GM12878 (cell line): ENCODE results near the gene BLTP1. TPM values are rescaled to one million over a fixed set of nuclear protein-coding genes. Genes with fewer than 3 reads are reported as not detected.
A peak's percentile ranks its signal among the peaks of the same experiment; 100 is the strongest.

Source experiments
- ATAC-seq: fragments of 200-7000 bp; cut with Tn5 transposase; 3 replicates; pipeline ENCODE4 v1.9.1; 2020; ENCODE audit warnings: mild to moderate bottlenecking, moderate library complexity
- BruUV-seq: library from RNA; stranded (reverse); fragments of 400-500 nt; replicated peaks from 2 replicates; lab custom pipeline; 2021; lab: Mats Ljungman, UMichigan
- CTCF ChIA-PET: fragments of 300-600 bp; sonication (Branson Sonifier 250); formaldehyde crosslinking; extraction: SDS; loops from one replicate; lab custom pipeline; 2021; ENCODE audit warnings: inconsistent platforms; lab: Yijun Ruan, JAX
- POLR2A ChIA-PET: fragments of 350-600 bp; formaldehyde crosslinking; extraction: SDS; loops from one replicate; lab custom pipeline; 2021; ENCODE audit warnings: inconsistent platforms; lab: Charles Lee
- RAD21 ChIA-PET: fragments of 300-600 bp; sonication (Branson Sonifier 250); formaldehyde crosslinking; loops from one replicate; lab custom pipeline; 2023; ENCODE audit warnings: antibody characterized with exemption; ENCODE audit not compliant: unreplicated experiment; lab: Charles Lee
- SMC1A ChIA-PET: fragments of 300-600 bp; sonication (Branson Sonifier 250); formaldehyde crosslinking; loops from one replicate; lab custom pipeline; 2023; ENCODE audit not compliant: unreplicated experiment, uncharacterized antibody; lab: Charles Lee
- DNase-seq: peaks from one replicate; pipeline ENCODE4 v3.0.0-alpha.2; 2011; ENCODE audit warnings: low read depth, low spot score
- FAIRE-seq: peaks from 3 replicates; lab custom pipeline; 2011; peaks lifted over from hg19 to GRCh38; lab: Jason Lieb, UNC
- H2AFZ ChIP-seq: 2 replicates; pipeline ENCODE4 v1.6.0; 2011; ENCODE audit warnings: low read depth, low read length, control low read depth; ENCODE audit not compliant: control insufficient read depth
- H3K27ac ChIP-seq: 2 replicates; pipeline ENCODE4 v1.5.1; 2011; ENCODE audit warnings: control low read depth; ENCODE audit not compliant: control insufficient read depth, insufficient read depth
- H3K27me3 ChIP-seq, 2 experiments: replicated peaks in 1 of 2; 2 replicates each; pipeline versions ENCODE4 v1.6.0 to v1.6.1; 2011; ENCODE audit warnings: low read length in 1 of 2; ENCODE audit not compliant: control insufficient read depth in 2 of 2, insufficient read depth in 2 of 2
- H3K36me3 ChIP-seq, 2 experiments: 2 replicates each; pipeline ENCODE4 v1.5.1; 2011; ENCODE audit warnings: low read length in 1 of 2; ENCODE audit not compliant: control insufficient read depth in 2 of 2, insufficient read depth in 2 of 2
- H3K4me1 ChIP-seq: 2 replicates; pipeline ENCODE4 v1.6.1; 2011; ENCODE audit warnings: mild to moderate bottlenecking, low read length, moderate library complexity, mixed read lengths; ENCODE audit not compliant: control insufficient read depth, insufficient read depth
- H3K4me2 ChIP-seq: 2 replicates; pipeline ENCODE4 v1.6.0; 2011; ENCODE audit warnings: control low read depth; ENCODE audit not compliant: control insufficient read depth, insufficient read depth
- H3K4me3 ChIP-seq: fragments of 200-600 bp; sonication (generic); 2 replicates; pipeline ENCODE4 v1.5.1; 2016
- H3K79me2 ChIP-seq: 2 replicates; pipeline ENCODE4 v1.6.0; 2011; ENCODE audit warnings: low read length; ENCODE audit not compliant: control insufficient read depth, insufficient read depth
- H3K9ac ChIP-seq: 2 replicates; pipeline ENCODE4 v1.8.0; 2011; ENCODE audit warnings: low read length, control low read depth, mixed read lengths; ENCODE audit not compliant: control insufficient read depth, insufficient read depth
- H3K9me3 ChIP-seq: replicated peaks from 3 replicates; pipeline ENCODE4 v1.5.1; 2011; ENCODE audit warnings: mild to moderate bottlenecking, low read length; ENCODE audit not compliant: control insufficient read depth, insufficient read depth
- H4K20me1 ChIP-seq: 2 replicates; pipeline ENCODE4 v1.6.0; 2011; ENCODE audit not compliant: control insufficient read depth, insufficient read depth
- BCL3 ChIP-seq: IDR thresholded peaks from 2 replicates; pipeline ENCODE4 v1.6.1; 2011; ENCODE audit warnings: borderline replicate concordance, low read depth, mild to moderate bottlenecking, moderate library complexity, low read length; ENCODE audit not compliant: insufficient read depth, poor library complexity, severe bottlenecking
- CBFB ChIP-seq: IDR thresholded peaks from 2 replicates; pipeline ENCODE4 v1.6.1; 2016; ENCODE audit warnings: antibody characterized with exemption, low read depth
- EZH2 ChIP-seq: IDR thresholded peaks from 2 replicates; pipeline ENCODE4 v1.6.1; 2012; ENCODE audit warnings: low read depth, mild to moderate bottlenecking, control low read depth, inconsistent platforms, low read length, borderline replicate concordance; ENCODE audit not compliant: control insufficient read depth
- HDAC2 ChIP-seq: fragments of 200-600 bp; sonication (generic); IDR thresholded peaks from 2 replicates; pipeline ENCODE4 v1.6.1; 2017
- IRF4 ChIP-seq: IDR thresholded peaks from 2 replicates; pipeline ENCODE4 v1.6.1; 2011; ENCODE audit warnings: low read depth, low read length
- KAT2A ChIP-seq: conservative IDR thresholded peaks from 2 replicates; pipeline ENCODE4 v1.6.1; 2011; ENCODE audit warnings: low read depth, low read length; ENCODE audit not compliant: control insufficient read depth
- KLF5 ChIP-seq: fragments of 450-650 bp; IDR thresholded peaks from 2 replicates; pipeline ENCODE4 v1.6.1; 2014; ENCODE audit warnings: mild to moderate bottlenecking; ENCODE audit not compliant: partially characterized antibody
- MTA2 ChIP-seq: fragments of 450-650 bp; IDR thresholded peaks from 2 replicates; pipeline ENCODE4 v1.6.1; 2016; ENCODE audit warnings: low read depth, mild to moderate bottlenecking, moderate library complexity
- MTA3 ChIP-seq: IDR thresholded peaks from 2 replicates; pipeline ENCODE4 v1.6.1; 2012; ENCODE audit warnings: low read length, inconsistent platforms, borderline replicate concordance
- MYB ChIP-seq: fragments of 150-350 bp; IDR thresholded peaks from 2 replicates; pipeline ENCODE4 v1.6.1; 2014; ENCODE audit warnings: mild to moderate bottlenecking, low read depth, low read length, borderline replicate concordance
- NFYB ChIP-seq: IDR thresholded peaks from 2 replicates; pipeline ENCODE4 v1.6.1; 2011; ENCODE audit warnings: low read depth, mild to moderate bottlenecking, low read length, improper control_type of control experiment, moderate library complexity; ENCODE audit not compliant: insufficient read depth
- NKRF ChIP-seq: fragments of 450-650 bp; conservative IDR thresholded peaks from 2 replicates; pipeline ENCODE4 v1.6.1; 2017; ENCODE audit warnings: mild to moderate bottlenecking, moderate library complexity
- PAX5 ChIP-seq: IDR thresholded peaks from 2 replicates; pipeline ENCODE4 v1.6.1; 2011; ENCODE audit warnings: low read depth, low read length, borderline replicate concordance
- RCOR1 ChIP-seq: conservative IDR thresholded peaks from 2 replicates; pipeline ENCODE4 v1.6.1; 2012; ENCODE audit warnings: low read depth, low read length, improper control_type of control experiment
- SMAD5 ChIP-seq: IDR thresholded peaks from 2 replicates; pipeline ENCODE4 v1.6.1; 2016; ENCODE audit warnings: antibody characterized with exemption, low read depth
- SPI1 ChIP-seq: IDR thresholded peaks from 2 replicates; pipeline ENCODE4 v1.6.1; 2011; ENCODE audit warnings: low read depth, mild to moderate bottlenecking, low read length, moderate library complexity, borderline replicate concordance; ENCODE audit not compliant: insufficient read depth
- TCF7 ChIP-seq: IDR thresholded peaks from 2 replicates; pipeline ENCODE4 v1.6.1; 2014; ENCODE audit warnings: antibody characterized with exemption, borderline replicate concordance
- ZBTB11 ChIP-seq: fragments of 450-650 bp; formaldehyde crosslinking; IDR thresholded peaks from 2 replicates; pipeline ENCODE4 v1.5.0; 2022; ENCODE audit warnings: mild to moderate bottlenecking, missing genetic modification characterization
- ZNF622 ChIP-seq: fragments of 450-650 bp; IDR thresholded peaks from 2 replicates; pipeline ENCODE4 v1.6.1; 2017; ENCODE audit warnings: mild to moderate bottlenecking, inconsistent platforms
- WGBS: methylation state at CpG from one replicate; pipeline ENCODE4 v1.1.6; 2016; ENCODE audit warnings: low lambda C conversion rate; ENCODE audit not compliant: insufficient replicate concordance, insufficient coverage; ENCODE audit errors: missing lambda C conversion rate; 5-methylcytosine and 5-hydroxymethylcytosine counted together
- in situ Hi-C: fragments of 300-500 bp; cut with MboI; formaldehyde crosslinking; loops from 9 replicates; pipeline ENCODE4 v1.14.3; 2018; ENCODE audit warnings: mixed read lengths
- intact Hi-C: fragments of 100-400 bp; cut with micrococcal nuclease; formaldehyde crosslinking; loops from one replicate; pipeline ENCODE4 v1.14.2; 2022; ENCODE audit not compliant: unreplicated experiment
- polyA plus RNA-seq, 11 experiments: library from polyadenylated mRNA; depleted of rRNA in 4 of 11; unstranded in 6 of 11; stranded (reverse) in 5 of 11; fragments of >200 nt; fragmentation: Nextera tagmentation in 4 of 11; fragmentation: Illumina TruSeq in 1 of 11; extraction: Ambion mirVana in 4 of 11; extraction: Trizol in 1 of 11; gene quantifications; 1 replicate in 1 of 11; 2 replicates in 10 of 11; pipeline versions ENCODE4 v1.2.1 to v1.2.3, GENCODE V29; 2011 to 2016; ENCODE audit warnings: inconsistent platforms in 2 of 11, missing spikeins in 2 of 11, low read depth in 1 of 11
- total RNA-seq, 4 experiments: library from RNA; depleted of rRNA in 3 of 4; stranded (reverse); fragments of >200 nt in 3 of 4; fragmentation: Illumina TruSeq in 1 of 4; extraction: Trizol in 1 of 4; gene quantifications; 2 replicates each; pipeline versions ENCODE4 v1.2.1 to v1.2.3, GENCODE V29; 2013 to 2021

Gene BLTP1
- total and polyA plus RNA-seq, 10 of the 15 experiments (the other 5 are each of a cell fraction or from before 2014, with no cell fraction given) = 3.4 to 38.1 (median 16.3) TPM

GRCh38 chr4:122156819-122157218, 4.7 kb downstream of the BLTP1 start:
- POLR2A ChIA-PET = interaction anchor here (0.9 kb wide), 1 partner anchor 9 kb away, joined by 4 read pairs; no protein-coding TSS in a partner anchor
- no peaks in the 10 kb centered on the region for H4K20me1 ChIP-seq
- DNase-seq (no peak), ATAC-seq (peak; percentile 12), FAIRE-seq (peak; percentile 61)
- RAD21 ChIA-PET = no interaction called here
- no peak overlapping the region for H3K4me3 ChIP-seq
- H2AFZ ChIP-seq = no peak overlapping the region
- H3K9ac ChIP-seq = no peak overlapping the region
- intact Hi-C loops = no loop called here
- H3K4me1 ChIP-seq = no peaks in the 10 kb centered on the region
- H3K4me2 ChIP-seq = no peak overlapping the region
- H3K9me3 ChIP-seq = peaks cover 5% of the 10 kb centered on the region; the same call in 1 of the 3 replicates
- WGBS = 67% methylated on average over 2 of the region's 2 CpGs
- no peaks in the 10 kb centered on the region for H3K27me3 ChIP-seq
- SMC1A ChIA-PET = no interaction called here
- BruUV-seq = no TSS peak
- H3K27ac ChIP-seq = no peak overlapping the region
- H3K36me3 ChIP-seq = no peaks in the 10 kb centered on the region; a peak in 1 of 4 replicates
- peaks cover 11% of the 10 kb centered on the region for H3K79me2 ChIP-seq
- in situ Hi-C loops = no loop called here
- CTCF ChIA-PET = interaction anchor here (0.7 to 1.6 kb wide), 2 partner anchors 10 to 535 kb away, joined by 3 to 4 read pairs; no protein-coding TSS in a partner anchor
- TF ChIP-seq SPI1 = peak; percentile 88; the same call in 1 of the 2 replicates
- no peak for TF ChIP-seq MTA3
- TF ChIP-seq HDAC2 = no peak
- no peak for TF ChIP-seq BCL3
- no peak for TF ChIP-seq NFYB
- no peak for TF ChIP-seq KLF5
- TF ChIP-seq IRF4 = 0 out of 2 replicates have a peak, but pooled peaks have one; percentile 54
- no peak for TF ChIP-seq ZBTB11
- TF ChIP-seq CBFB = no peak
- TF ChIP-seq ZNF622 = no peak
- TF ChIP-seq TCF7 = peak; percentile 65; the same call in 1 of the 2 replicates
- no peak for TF ChIP-seq NKRF
- TF ChIP-seq KAT2A = no peak
- TF ChIP-seq PAX5 = no peak
- TF ChIP-seq MYB = no peak
- TF ChIP-seq RCOR1 = no peak
- no peak for TF ChIP-seq SMAD5
- TF ChIP-seq EZH2 = no peak
- TF ChIP-seq MTA2 = 0 out of 2 replicates have a peak, but pooled peaks have one; percentile 16
